Progenitor cell of endocrine pancreas (in vitro differentiated cells): ENCODE measurements around the gene SAT2. TPM values are rescaled to one million over a fixed set of nuclear protein-coding genes. Genes with fewer than 3 reads are reported as not detected.
A peak's percentile ranks its signal among the peaks of the same experiment; 100 is the strongest.

Experiments used
- DNase-seq: peaks from one replicate; pipeline ENCODE4 v3.0.0; 2021; ENCODE audit warnings: low spot score; ENCODE audit not compliant: unreplicated experiment
- H3K27ac Mint-ChIP-seq: 2 replicates; pipeline ENCODE4 v1.8.0; 2021; ENCODE audit warnings: mild to moderate bottlenecking, moderate library complexity, mixed read lengths
- H3K27me3 Mint-ChIP-seq: 2 replicates; pipeline ENCODE4 v1.8.0; 2021; ENCODE audit warnings: mixed read lengths
- H3K36me3 Mint-ChIP-seq: 2 replicates; pipeline ENCODE4 v1.8.0; 2022; ENCODE audit warnings: mixed read lengths; ENCODE audit not compliant: insufficient read depth
- H3K4me1 Mint-ChIP-seq: 2 replicates; pipeline ENCODE4 v1.8.0; 2021; ENCODE audit warnings: low read depth, mixed read lengths
- H3K4me3 Mint-ChIP-seq: 2 replicates; pipeline ENCODE4 v1.8.0; 2021; ENCODE audit warnings: low read depth, mild to moderate bottlenecking, moderate library complexity, mixed read lengths
- H3K9me3 Mint-ChIP-seq: 2 replicates; pipeline ENCODE4 v1.8.0; 2021; ENCODE audit warnings: low read depth, mixed read lengths
- total RNA-seq: library from RNA; stranded (reverse); gene quantifications from 2 replicates; pipeline ENCODE4 v1.2.1, GENCODE V29; 2021
- TF ChIP-seq, protein P1 (sequence below): fragments of 200-600 bp; sonication (generic); IDR thresholded peaks from one replicate; pipeline ENCODE4 v1.5.0; 2021; ENCODE audit warnings: antibody characterized with exemption, mild to moderate bottlenecking; ENCODE audit not compliant: unreplicated experiment

The SAT2 gene
- total RNA-seq, 1 donor from 2014 or later = 108 TPM

DNA sequence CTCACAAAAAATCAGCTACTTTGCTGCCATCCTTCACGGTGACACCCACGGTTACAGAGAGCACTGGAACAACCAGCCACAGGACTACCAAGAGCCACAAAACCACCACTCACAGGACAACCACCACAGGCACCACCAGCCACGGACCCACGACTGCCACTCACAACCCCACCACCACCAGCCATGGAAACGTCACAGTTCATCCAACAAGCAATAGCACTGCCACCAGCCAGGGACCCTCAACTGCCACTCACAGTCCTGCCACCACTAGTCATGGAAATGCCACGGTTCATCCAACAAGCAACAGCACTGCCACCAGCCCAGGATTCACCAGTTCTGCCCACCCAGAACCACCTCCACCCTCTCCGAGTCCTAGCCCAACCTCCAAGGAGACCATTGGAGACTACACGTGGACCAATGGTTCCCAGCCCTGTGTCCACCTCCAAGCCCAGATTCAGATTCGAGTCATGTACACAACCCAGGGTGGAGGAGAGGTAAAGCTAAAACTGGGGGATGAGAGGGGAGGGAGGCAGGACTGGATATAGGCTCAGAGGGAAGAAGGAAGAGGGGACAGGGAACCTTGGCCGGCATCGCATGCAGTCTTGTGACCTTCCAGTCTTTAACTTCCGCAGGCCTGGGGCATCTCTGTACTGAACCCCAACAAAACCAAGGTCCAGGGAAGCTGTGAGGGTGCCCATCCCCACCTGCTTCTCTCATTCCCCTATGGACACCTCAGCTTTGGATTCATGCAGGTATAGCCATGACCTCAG is 47.6 kb downstream of the SAT2 start:
- TF ChIP-seq, protein P1, sequence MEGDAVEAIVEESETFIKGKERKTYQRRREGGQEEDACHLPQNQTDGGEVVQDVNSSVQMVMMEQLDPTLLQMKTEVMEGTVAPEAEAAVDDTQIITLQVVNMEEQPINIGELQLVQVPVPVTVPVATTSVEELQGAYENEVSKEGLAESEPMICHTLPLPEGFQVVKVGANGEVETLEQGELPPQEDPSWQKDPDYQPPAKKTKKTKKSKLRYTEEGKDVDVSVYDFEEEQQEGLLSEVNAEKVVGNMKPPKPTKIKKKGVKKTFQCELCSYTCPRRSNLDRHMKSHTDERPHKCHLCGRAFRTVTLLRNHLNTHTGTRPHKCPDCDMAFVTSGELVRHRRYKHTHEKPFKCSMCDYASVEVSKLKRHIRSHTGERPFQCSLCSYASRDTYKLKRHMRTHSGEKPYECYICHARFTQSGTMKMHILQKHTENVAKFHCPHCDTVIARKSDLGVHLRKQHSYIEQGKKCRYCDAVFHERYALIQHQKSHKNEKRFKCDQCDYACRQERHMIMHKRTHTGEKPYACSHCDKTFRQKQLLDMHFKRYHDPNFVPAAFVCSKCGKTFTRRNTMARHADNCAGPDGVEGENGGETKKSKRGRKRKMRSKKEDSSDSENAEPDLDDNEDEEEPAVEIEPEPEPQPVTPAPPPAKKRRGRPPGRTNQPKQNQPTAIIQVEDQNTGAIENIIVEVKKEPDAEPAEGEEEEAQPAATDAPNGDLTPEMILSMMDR = no peak
- no peak for DNase-seq
- peaks cover 32% of the 10 kb centered on the region for H3K36me3 Mint-ChIP-seq
- H3K9me3 Mint-ChIP-seq = no peaks in the 10 kb centered on the region
- H3K4me3 Mint-ChIP-seq = no peak overlapping the region
- peaks cover 42% of the 10 kb centered on the region for H3K4me1 Mint-ChIP-seq
- no peaks in the 10 kb centered on the region for H3K27me3 Mint-ChIP-seq
- H3K27ac Mint-ChIP-seq = peak overlapping the region; percentile 97

DNA sequence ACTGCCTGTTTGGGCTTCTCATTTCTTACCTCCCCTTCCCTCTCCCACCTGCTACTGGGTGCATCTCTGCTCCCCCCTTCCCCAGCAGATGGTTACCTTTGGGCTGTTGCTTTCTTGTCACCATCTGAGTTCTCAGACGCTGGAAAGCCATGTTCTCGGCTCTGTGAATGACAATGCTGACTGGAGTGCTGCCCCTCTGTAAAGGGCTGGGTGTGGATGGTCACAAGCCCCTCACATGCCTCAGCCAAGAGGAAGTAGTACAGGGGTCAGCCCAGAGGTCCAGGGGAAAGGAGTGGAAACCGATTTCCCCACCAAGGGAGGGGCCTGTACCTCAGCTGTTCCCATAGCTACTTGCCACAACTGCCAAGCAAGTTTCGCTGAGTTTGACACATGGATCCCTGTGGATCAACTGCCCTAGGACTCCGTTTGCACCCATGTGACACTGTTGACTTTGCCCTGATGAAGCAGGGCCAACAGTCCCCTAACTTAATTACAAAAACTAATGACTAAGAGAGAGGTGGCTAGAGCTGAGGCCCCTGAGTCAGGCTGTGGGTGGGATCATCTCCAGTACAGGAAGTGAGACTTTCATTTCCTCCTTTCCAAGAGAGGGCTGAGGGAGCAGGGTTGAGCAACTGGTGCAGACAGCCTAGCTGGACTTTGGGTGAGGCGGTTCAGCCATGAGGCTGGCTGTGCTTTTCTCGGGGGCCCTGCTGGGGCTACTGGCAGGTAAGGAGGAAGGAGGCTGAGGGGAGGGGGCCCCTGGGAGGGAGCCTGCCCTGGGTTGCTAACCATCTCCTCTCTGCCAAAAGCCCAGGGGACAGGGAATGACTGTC is 48.4 kb downstream of the SAT2 start, which contains the start of gene CD68:
CD68 (plus strand) TSS at position 638 of the 833 bp plus-strand sequence; CDS start at position 678, 40 bp downstream.
- peaks cover 35% of the 10 kb centered on the region for H3K36me3 Mint-ChIP-seq
- peak within 1 kb of the TSS; percentile 97 for H3K27ac Mint-ChIP-seq
- peaks cover 45% of the 10 kb centered on the region for H3K4me1 Mint-ChIP-seq
- peak within 1 kb of the TSS; percentile 31 for H3K4me3 Mint-ChIP-seq
- no peak for DNase-seq
- TF ChIP-seq, protein P1 = no peak
- no peaks in the 10 kb centered on the region for H3K27me3 Mint-ChIP-seq
- H3K9me3 Mint-ChIP-seq = no peaks in the 10 kb centered on the region

DNA sequence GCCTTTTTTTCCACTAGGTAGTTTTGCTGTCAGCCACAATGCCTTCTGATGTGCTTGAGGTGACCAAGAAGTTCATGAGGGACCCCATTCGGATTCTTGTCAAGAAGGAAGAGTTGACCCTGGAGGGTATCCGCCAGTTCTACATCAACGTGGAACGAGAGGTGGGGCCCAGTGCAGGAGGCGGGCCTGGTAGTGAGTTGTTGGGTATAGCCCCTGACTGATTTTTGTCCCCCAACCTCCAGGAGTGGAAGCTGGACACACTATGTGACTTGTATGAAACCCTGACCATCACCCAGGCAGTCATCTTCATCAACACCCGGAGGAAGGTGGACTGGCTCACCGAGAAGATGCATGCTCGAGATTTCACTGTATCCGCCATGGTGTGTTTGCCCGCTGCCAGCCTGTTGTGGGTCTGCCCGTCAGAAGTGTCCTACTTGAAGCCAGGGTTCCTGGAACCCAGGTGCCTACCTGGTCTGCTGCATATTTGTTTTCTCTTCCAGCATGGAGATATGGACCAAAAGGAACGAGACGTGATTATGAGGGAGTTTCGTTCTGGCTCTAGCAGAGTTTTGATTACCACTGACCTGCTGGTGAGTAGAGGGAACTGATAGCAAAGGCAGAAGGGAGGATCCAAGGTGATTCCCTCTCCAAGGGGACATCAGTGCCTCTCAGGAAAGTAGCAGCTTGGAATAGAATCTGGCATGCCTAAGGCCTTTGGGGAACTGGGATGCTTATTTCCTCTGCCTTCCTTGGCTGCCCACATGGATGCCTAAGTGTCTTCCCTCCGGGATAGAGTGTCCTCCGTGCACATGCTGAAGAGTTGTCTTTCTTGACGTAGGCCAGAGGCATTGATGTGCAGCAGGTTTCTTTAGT is 50.1 kb downstream of the SAT2 start:
- H3K36me3 Mint-ChIP-seq = peaks cover 40% of the 10 kb centered on the region
- DNase-seq = no peak
- no peak overlapping the region for H3K4me3 Mint-ChIP-seq
- H3K27ac Mint-ChIP-seq = peak overlapping the region; percentile 86
- H3K27me3 Mint-ChIP-seq = no peaks in the 10 kb centered on the region
- peaks cover 42% of the 10 kb centered on the region for H3K4me1 Mint-ChIP-seq
- TF ChIP-seq, protein P1 = no peak
- H3K9me3 Mint-ChIP-seq = no peaks in the 10 kb centered on the region

DNA sequence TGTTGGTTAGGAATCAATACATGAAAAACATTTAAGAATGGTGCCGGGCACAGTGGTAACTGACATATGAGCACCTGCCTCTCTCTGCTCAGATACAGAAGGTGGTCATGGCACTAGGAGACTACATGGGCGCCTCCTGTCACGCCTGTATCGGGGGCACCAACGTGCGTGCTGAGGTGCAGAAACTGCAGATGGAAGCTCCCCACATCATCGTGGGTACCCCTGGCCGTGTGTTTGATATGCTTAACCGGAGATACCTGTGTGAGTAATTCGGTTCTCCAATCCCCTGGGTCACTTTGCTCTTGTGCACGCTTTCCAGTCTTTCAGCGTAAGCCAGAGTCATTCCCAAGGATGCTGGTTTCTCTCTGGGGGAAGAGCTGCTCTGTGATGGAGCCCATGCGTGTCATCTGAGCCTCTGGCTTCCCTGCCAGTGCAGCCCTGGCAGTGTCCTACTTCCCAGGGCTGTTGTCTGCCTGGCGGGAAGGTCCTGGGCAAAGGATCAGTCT is 51.1 kb downstream of the SAT2 start:
- H3K27ac Mint-ChIP-seq = peak overlapping the region; percentile 86
- H3K9me3 Mint-ChIP-seq = no peaks in the 10 kb centered on the region
- peaks cover 42% of the 10 kb centered on the region for H3K4me1 Mint-ChIP-seq
- H3K4me3 Mint-ChIP-seq = no peak overlapping the region
- H3K36me3 Mint-ChIP-seq = peaks cover 38% of the 10 kb centered on the region
- TF ChIP-seq, protein P1 = no peak
- no peak for DNase-seq
- no peaks in the 10 kb centered on the region for H3K27me3 Mint-ChIP-seq

Other genes starting within 250 kb of the SAT2 start
- 9.1 and 13.4 TPM in 2 replicates for gene TNK1, start 246.7 kb downstream of the SAT2 start, total RNA-seq
- 35.5 and 37.9 TPM in 2 replicates for gene PLSCR3, start 233.3 kb downstream of the SAT2 start, total RNA-seq
- 89.2 and 102 TPM in 2 replicates for gene TMEM256, start 223.7 kb downstream of the SAT2 start, total RNA-seq
- gene NLGN2, start 220.0 kb downstream of the SAT2 start, total RNA-seq = 30.3 and 34.4 TPM in 2 replicates
- gene SPEM1, start 207.5 kb downstream of the SAT2 start, total RNA-seq = not detected in 2 replicates
- gene SPEM2, start 202.2 kb downstream of the SAT2 start, total RNA-seq = not detected in 2 replicates
- not detected in 2 replicates for gene SPEM3, start 199.0 kb downstream of the SAT2 start, total RNA-seq
- 8.1 and 10.0 TPM in 2 replicates for gene TMEM102, start 192.4 kb downstream of the SAT2 start, total RNA-seq
- 4.5 and 5.1 TPM in 2 replicates for gene FGF11, start 188.3 kb downstream of the SAT2 start, total RNA-seq
- gene CHRNB1, start 182.8 kb downstream of the SAT2 start, total RNA-seq = 17.2 and 19.1 TPM in 2 replicates
- 26.8 and 28.4 TPM in 2 replicates for gene ZBTB4, start 148.2 kb downstream of the SAT2 start, total RNA-seq
- not detected in 2 replicates for gene SLC35G6, start 146.4 kb downstream of the SAT2 start, total RNA-seq
- gene POLR2A, start 143.5 kb downstream of the SAT2 start, total RNA-seq = 195 and 210 TPM in 2 replicates
- 9.4 and 10.7 TPM in 2 replicates for gene TNFSF12, start 78.8 kb downstream of the SAT2 start, total RNA-seq
- 4.1 and 4.7 TPM in 2 replicates for gene TNFSF13, start 69.1 kb downstream of the SAT2 start, total RNA-seq
- 58.2 and 62.5 TPM in 2 replicates for gene SENP3, start 65.9 kb downstream of the SAT2 start, total RNA-seq
- gene CD68, start 48.2 kb downstream of the SAT2 start, total RNA-seq = not detected in 2 replicates
- 71.4 and 71.9 TPM in 2 replicates for gene MPDU1, start 44.0 kb downstream of the SAT2 start, total RNA-seq
- gene SOX15, start 37.7 kb downstream of the SAT2 start, total RNA-seq = 0.93 and 1.0 TPM in 2 replicates
- gene FXR2, start 12.9 kb downstream of the SAT2 start, total RNA-seq = 53.6 and 61.4 TPM in 2 replicates
- 5.1 and 5.9 TPM in 2 replicates for gene SHBG, start 2.3 kb upstream of the SAT2 start, total RNA-seq
- 1.5 and 2.1 TPM in 2 replicates for gene ATP1B2, start 23.1 kb upstream of the SAT2 start, total RNA-seq
- 106 and 121 TPM in 2 replicates for gene TP53, start 59.7 kb upstream of the SAT2 start, total RNA-seq
- gene WRAP53, start 60.7 kb upstream of the SAT2 start, total RNA-seq = 26.4 and 28.0 TPM in 2 replicates
- 32.3 and 34.5 TPM in 2 replicates for gene EFNB3, start 77.4 kb upstream of the SAT2 start, total RNA-seq
- gene DNAH2, start 89.9 kb upstream of the SAT2 start, total RNA-seq = 0.22 and 0.29 TPM in 2 replicates
- 110 and 117 TPM in 2 replicates for gene KDM6B, start 206.4 kb upstream of the SAT2 start, total RNA-seq
- gene TMEM88, start 227.2 kb upstream of the SAT2 start, total RNA-seq = 11.3 and 15.8 TPM in 2 replicates
- gene NAA38, start 229.7 kb upstream of the SAT2 start, total RNA-seq = 63.4 and 70.0 TPM in 2 replicates
- 16.3 and 18.2 TPM in 2 replicates for gene CYB5D1, start 230.2 kb upstream of the SAT2 start, total RNA-seq